H9 (cell line): ENCODE data around the gene GRID2. TPM values are rescaled to one million over a fixed set of nuclear protein-coding genes. Genes with fewer than 3 reads are reported as not detected.

ENCODE experiments used
- DNase-seq: peaks from one replicate; pipeline ENCODE4 v3.0.0-alpha.2; 2017
- H2AFZ ChIP-seq: one replicate; pipeline ENCODE4 v1.6.1; 2013; ENCODE audit warnings: mild to moderate bottlenecking, low read length, control low read depth, moderate library complexity
- H2AK5ac ChIP-seq: 2 replicates; pipeline ENCODE4 v1.6.1; 2013; ENCODE audit warnings: low read length, control low read depth, mixed read lengths; ENCODE audit not compliant: insufficient read length
- H2BK120ac ChIP-seq: one replicate; pipeline ENCODE4 v1.6.1; 2013; ENCODE audit warnings: low read depth, mild to moderate bottlenecking, low read length, control low read depth, inconsistent platforms; ENCODE audit not compliant: poor library complexity, severe bottlenecking
- H2BK12ac ChIP-seq: 2 replicates; pipeline ENCODE4 v1.6.1; 2013; ENCODE audit warnings: low read length, control low read depth, mixed read lengths, low read depth; ENCODE audit not compliant: insufficient read length
- H2BK15ac ChIP-seq: 2 replicates; pipeline ENCODE4 v1.6.1; 2013; ENCODE audit warnings: low read depth, low read length, control low read depth
- H2BK20ac ChIP-seq: one replicate; pipeline ENCODE4 v1.6.1; 2013; ENCODE audit warnings: low read depth, mild to moderate bottlenecking, low read length, control low read depth, inconsistent platforms; ENCODE audit not compliant: poor library complexity, severe bottlenecking
- H2BK5ac ChIP-seq: 2 replicates; pipeline ENCODE4 v1.6.1; 2013; ENCODE audit warnings: low read length, control low read depth, mixed read lengths; ENCODE audit not compliant: insufficient read length
- H3K14ac ChIP-seq: 2 replicates; pipeline ENCODE4 v1.6.1; 2013; ENCODE audit warnings: low read length, control low read depth; ENCODE audit not compliant: insufficient read depth
- H3K18ac ChIP-seq: 2 replicates; pipeline ENCODE4 v1.6.1; 2013; ENCODE audit warnings: low read depth, mild to moderate bottlenecking, mixed read lengths, low read length, control low read depth; ENCODE audit not compliant: insufficient read length
- H3K23ac ChIP-seq: 2 replicates; pipeline ENCODE4 v1.6.1; 2013; ENCODE audit warnings: low read length, control low read depth, mixed read lengths, low read depth; ENCODE audit not compliant: insufficient read length
- H3K23me2 ChIP-seq: 2 replicates; pipeline ENCODE4 v1.6.1; 2013; ENCODE audit warnings: low read depth, mild to moderate bottlenecking, mixed read lengths, low read length, control low read depth; ENCODE audit not compliant: insufficient read length, poor library complexity, severe bottlenecking
- H3K27ac ChIP-seq: 2 replicates; pipeline ENCODE4 v1.5.1; 2013; ENCODE audit warnings: low read length, control low read depth, mixed read lengths, low read depth; ENCODE audit not compliant: insufficient read length
- H3K27me3 ChIP-seq: 2 replicates; pipeline ENCODE4 v1.6.1; 2013; ENCODE audit warnings: low read length, control low read depth, inconsistent platforms; ENCODE audit not compliant: insufficient read depth
- H3K4ac ChIP-seq: 2 replicates; pipeline ENCODE4 v1.6.1; 2013; ENCODE audit warnings: low read depth, mild to moderate bottlenecking, control low read depth, inconsistent platforms, low read length, moderate library complexity
- H3K4me1 ChIP-seq: 2 replicates; pipeline ENCODE4 v1.6.1; 2013; ENCODE audit warnings: low read length, control low read depth, inconsistent platforms; ENCODE audit not compliant: insufficient read depth
- H3K4me2 ChIP-seq: 2 replicates; pipeline ENCODE4 v1.6.1; 2013; ENCODE audit warnings: low read length, control low read depth, mixed read lengths; ENCODE audit not compliant: insufficient read length, insufficient read depth
- H3K56ac ChIP-seq: 2 replicates; pipeline ENCODE4 v1.6.1; 2013; ENCODE audit warnings: low read depth, mild to moderate bottlenecking, mixed read lengths, low read length, control low read depth; ENCODE audit not compliant: insufficient read length
- H3K79me1 ChIP-seq: 2 replicates; pipeline ENCODE4 v1.6.1; 2013; ENCODE audit warnings: low read depth, mild to moderate bottlenecking, moderate library complexity, low read length, control low read depth, inconsistent platforms; ENCODE audit not compliant: insufficient read depth, poor library complexity, severe bottlenecking
- H3K79me2 ChIP-seq: 2 replicates; pipeline ENCODE4 v1.6.1; 2013; ENCODE audit warnings: low read length, control low read depth, inconsistent platforms; ENCODE audit not compliant: insufficient read depth
- H3K9ac ChIP-seq: 2 replicates; pipeline ENCODE4 v1.6.1; 2013; ENCODE audit warnings: low read length, control low read depth, mixed read lengths; ENCODE audit not compliant: insufficient read length; ENCODE audit errors: extremely low read depth
- H3K9me3 ChIP-seq: one replicate; pipeline ENCODE4 v1.6.1; 2013; ENCODE audit warnings: low read depth, low read length, inconsistent platforms; ENCODE audit not compliant: control insufficient read depth
- H3T11ph ChIP-seq: one replicate; pipeline ENCODE4 v1.6.1; 2013; ENCODE audit warnings: mild to moderate bottlenecking, low read length, control low read depth, inconsistent platforms
- H4K20me1 ChIP-seq: one replicate; pipeline ENCODE4 v1.6.1; 2013; ENCODE audit not compliant: control insufficient read depth, insufficient read length, insufficient read depth
- H4K5ac ChIP-seq: 2 replicates; pipeline ENCODE4 v1.6.1; 2013; ENCODE audit warnings: low read depth, mild to moderate bottlenecking, mixed read lengths, low read length, control low read depth; ENCODE audit not compliant: insufficient read length
- H4K8ac ChIP-seq: replicated peaks from 2 replicates; pipeline ENCODE4 v1.6.1; 2013; ENCODE audit warnings: low read length, control low read depth, mixed read lengths, low read depth; ENCODE audit not compliant: insufficient read length
- H4K91ac ChIP-seq: 2 replicates; pipeline ENCODE4 v1.6.1; 2013; ENCODE audit warnings: low read depth, mild to moderate bottlenecking, moderate library complexity, mixed read lengths, low read length, control low read depth; ENCODE audit not compliant: insufficient read length
- H3K27ac Mint-ChIP-seq, 3 experiments: 2 replicates in 2 of 3; 3 replicates in 1 of 3; pipeline ENCODE4 v1.8.0; 2020 to 2021; ENCODE audit warnings: mixed read lengths in 3 of 3, mild to moderate bottlenecking in 1 of 3, moderate library complexity in 1 of 3
- H3K27me3 Mint-ChIP-seq: 2 replicates; pipeline ENCODE4 v1.8.0; 2021; ENCODE audit warnings: low read depth, mild to moderate bottlenecking, moderate library complexity, mixed read lengths
- H3K36me3 Mint-ChIP-seq, 3 experiments: 2 replicates in 2 of 3; 3 replicates in 1 of 3; pipeline ENCODE4 v1.8.0; 2020 to 2021; ENCODE audit warnings: low read depth in 3 of 3, mixed read lengths in 3 of 3; ENCODE audit not compliant: insufficient read depth in 1 of 3
- H3K4me1 Mint-ChIP-seq, 2 experiments: 2 replicates each; pipeline ENCODE4 v1.8.0; 2020; ENCODE audit warnings: mixed read lengths in 2 of 2
- H3K4me3 Mint-ChIP-seq, 2 experiments: 2 replicates in 1 of 2; 3 replicates in 1 of 2; pipeline ENCODE4 v1.8.0; 2020 to 2021; ENCODE audit warnings: mild to moderate bottlenecking in 2 of 2, mixed read lengths in 2 of 2, moderate library complexity in 1 of 2
- H3K9me3 Mint-ChIP-seq, 2 experiments: 2 replicates in 1 of 2; 3 replicates in 1 of 2; pipeline ENCODE4 v1.8.0; 2020; ENCODE audit warnings: mild to moderate bottlenecking in 2 of 2, mixed read lengths in 2 of 2, moderate library complexity in 1 of 2
- WGBS: extraction: QIAGEN DNeasy Blood & Tissue Kit; methylation state at CpG from one replicate; pipeline ENCODE4 v1.1.7; 2013; ENCODE audit warnings: missing lambda C conversion rate, low lambda C conversion rate, mixed read lengths; ENCODE audit not compliant: insufficient read length; ENCODE audit errors: extremely low coverage; 5-methylcytosine and 5-hydroxymethylcytosine counted together
- total RNA-seq: library from RNA; stranded (reverse); gene quantifications from 2 replicates; pipeline ENCODE4 v1.2.1, GENCODE V29; 2021
- TF ChIP-seq, protein P1 (sequence below): fragments of 200-600 bp; sonication (generic); conservative IDR thresholded peaks from 3 replicates; pipeline ENCODE4 v1.8.0; 2021; ENCODE audit warnings: antibody characterized with exemption, mild to moderate bottlenecking

GRID2 gene
- total RNA-seq, 1 experiment from 2014 or later: 21.8 TPM

DNA sequence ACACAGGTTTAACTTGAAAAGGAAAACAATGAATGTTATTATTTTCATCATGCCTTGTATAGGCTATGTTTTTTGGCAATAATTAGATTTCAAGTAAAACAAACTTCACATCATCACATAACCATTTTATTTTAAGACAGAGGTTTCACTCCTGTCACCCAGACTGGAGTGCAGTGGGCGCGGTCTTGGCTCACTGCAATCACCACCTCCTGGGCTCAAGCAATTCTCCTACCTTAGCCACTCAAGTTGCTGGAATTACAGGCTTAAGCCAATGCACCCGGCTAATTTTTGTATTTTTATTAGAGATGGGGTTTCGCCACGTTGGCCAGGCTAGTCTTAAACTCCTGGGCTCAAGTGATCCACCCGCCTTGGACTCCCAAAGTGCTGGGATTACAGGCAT, 866.2 kb downstream of the GRID2 start:
- Histone ChIP-seq H2BK12ac (no peak overlapping the region), H3T11ph (no peak overlapping the region), H3K27me3 (no peaks in the 10 kb centered on the region), H2BK5ac (no peak overlapping the region), H3K23me2 (no peaks in the 10 kb centered on the region), H2AK5ac (no peak overlapping the region), H3K4me1 (no peaks in the 10 kb centered on the region), H4K8ac (no peak overlapping the region), H2BK15ac (no peak overlapping the region), H2AFZ (no peak overlapping the region), H3K23ac (no peak overlapping the region), H3K79me2 (no peaks in the 10 kb centered on the region), H3K9me3 (no peaks in the 10 kb centered on the region), H2BK20ac (no peak overlapping the region), H3K14ac (no peak overlapping the region), H4K5ac (no peak overlapping the region), H4K20me1 (no peaks in the 10 kb centered on the region), H3K4ac (no peak overlapping the region), H2BK120ac (no peak overlapping the region), H3K18ac (no peak overlapping the region), H3K4me2 (no peak overlapping the region), H3K56ac (no peak overlapping the region), H4K91ac (no peak overlapping the region), H3K9ac (no peak overlapping the region), H3K79me1 (no peaks in the 10 kb centered on the region), H3K27ac (no peak overlapping the region)
- WGBS: no CpG with 5 or more reads among the region's 6 CpGs
- no peak for DNase-seq
- H3K4me3 Mint-ChIP-seq: no peak overlapping the region
- no peaks in the 10 kb centered on the region for H3K9me3 Mint-ChIP-seq
- H3K36me3 Mint-ChIP-seq: no peaks in the 10 kb centered on the region; a peak in 2 of 7 replicates
- 0 out of 4 replicates have a peak, but pooled peaks cover 0 to 3% of the 10 kb centered on the region in 2 experiments for H3K4me1 Mint-ChIP-seq
- TF ChIP-seq, protein P1, sequence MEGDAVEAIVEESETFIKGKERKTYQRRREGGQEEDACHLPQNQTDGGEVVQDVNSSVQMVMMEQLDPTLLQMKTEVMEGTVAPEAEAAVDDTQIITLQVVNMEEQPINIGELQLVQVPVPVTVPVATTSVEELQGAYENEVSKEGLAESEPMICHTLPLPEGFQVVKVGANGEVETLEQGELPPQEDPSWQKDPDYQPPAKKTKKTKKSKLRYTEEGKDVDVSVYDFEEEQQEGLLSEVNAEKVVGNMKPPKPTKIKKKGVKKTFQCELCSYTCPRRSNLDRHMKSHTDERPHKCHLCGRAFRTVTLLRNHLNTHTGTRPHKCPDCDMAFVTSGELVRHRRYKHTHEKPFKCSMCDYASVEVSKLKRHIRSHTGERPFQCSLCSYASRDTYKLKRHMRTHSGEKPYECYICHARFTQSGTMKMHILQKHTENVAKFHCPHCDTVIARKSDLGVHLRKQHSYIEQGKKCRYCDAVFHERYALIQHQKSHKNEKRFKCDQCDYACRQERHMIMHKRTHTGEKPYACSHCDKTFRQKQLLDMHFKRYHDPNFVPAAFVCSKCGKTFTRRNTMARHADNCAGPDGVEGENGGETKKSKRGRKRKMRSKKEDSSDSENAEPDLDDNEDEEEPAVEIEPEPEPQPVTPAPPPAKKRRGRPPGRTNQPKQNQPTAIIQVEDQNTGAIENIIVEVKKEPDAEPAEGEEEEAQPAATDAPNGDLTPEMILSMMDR: no peak
- H3K27ac Mint-ChIP-seq: no peak overlapping the region
- H3K27me3 Mint-ChIP-seq: no peaks in the 10 kb centered on the region
